HCT116 (cell line): ENCODE data around the gene XPO4. TPM values are rescaled to one million over a fixed set of nuclear protein-coding genes. Genes with fewer than 3 reads are reported as not detected.

Source experiments
- ATAC-seq: fragments of 200-7000 bp; cut with Tn5 transposase; 2 replicates; pipeline ENCODE4 v1.9.1; 2020; ENCODE audit warnings: mild to moderate bottlenecking, moderate library complexity
- BruUV-seq: library from RNA; stranded (reverse); fragments of 400-500 nt; replicated peaks from 2 replicates; lab custom pipeline; 2021; lab: Mats Ljungman, UMichigan
- CTCF ChIA-PET: fragments of 300-600 bp; sonication (Branson Sonifier 250); formaldehyde crosslinking; loops from one replicate; lab custom pipeline; 2021; ENCODE audit warnings: antibody characterized with exemption; lab: Charles Lee
- POLR2A ChIA-PET: fragments of 300-600, 350-600 bp; sonication (Branson Sonifier 250); formaldehyde crosslinking; loops from one replicate; lab custom pipeline; 2021; ENCODE audit warnings: antibody characterized with exemption; lab: Charles Lee
- RAD21 ChIA-PET, 2 experiments: fragments of 300-600 bp; sonication (Branson Sonifier 250); formaldehyde crosslinking; loops; one replicate each; lab custom pipeline; 2023; ENCODE audit warnings: low total read pairs in 2 of 2; ENCODE audit not compliant: uncharacterized antibody in 2 of 2, unreplicated experiment in 2 of 2, low non-redundant PET in 1 of 2; lab: Charles Lee
- DNase-seq: peaks from one replicate; pipeline ENCODE4 v3.0.0-alpha.2; 2010; ENCODE audit warnings: low read depth, low spot score
- H2AFZ ChIP-seq: fragments of 200-600 bp; shearing (Covaris generic), sonication (generic); 2 replicates; pipeline ENCODE4 v1.6.1; 2017; ENCODE audit warnings: low read depth, mixed run types, mixed read lengths, antibody characterized with exemption, low read length; ENCODE audit not compliant: poor library complexity, severe bottlenecking
- H3K27ac ChIP-seq: 2 replicates; pipeline ENCODE4 v1.5.1; 2012; ENCODE audit warnings: low read depth, low read length
- H3K27me3 ChIP-seq: fragments of 200-600 bp; sonication (generic); 2 replicates; pipeline ENCODE4 v1.6.1; 2016; ENCODE audit warnings: mixed run types, low read length, mixed read lengths; ENCODE audit not compliant: insufficient read depth
- H3K36me3 ChIP-seq, 2 experiments: fragments of 200-500 bp in 1 of 2; fragments of 200-600 bp in 1 of 2; sonication (Bioruptor generic) in 1 of 2; sonication (generic) in 1 of 2; 2 replicates each; pipeline versions ENCODE4 v1.5.1 to v1.6.1; 2014 to 2016; ENCODE audit warnings: low read length in 2 of 2, inconsistent platforms in 1 of 2, mixed read lengths in 1 of 2, mixed run types in 1 of 2; ENCODE audit not compliant: insufficient read depth in 2 of 2, control insufficient read depth in 1 of 2
- H3K4me1 ChIP-seq, 2 experiments: fragments of 200-600 bp in 1 of 2; sonication (generic) in 1 of 2; 2 replicates each; pipeline versions ENCODE4 v1.5.1 to v1.6.1; 2012 to 2017; ENCODE audit warnings: low read length in 2 of 2, inconsistent platforms in 1 of 2, mild to moderate bottlenecking in 1 of 2, mixed read lengths in 1 of 2, mixed run types in 1 of 2, moderate library complexity in 1 of 2; ENCODE audit not compliant: insufficient read depth in 2 of 2, control insufficient read depth in 1 of 2
- H3K4me2 ChIP-seq: fragments of 200-600 bp; sonication (generic); 2 replicates; pipeline ENCODE4 v1.6.1; 2017; ENCODE audit warnings: mixed run types, low read length, mixed read lengths
- H3K4me3 ChIP-seq, 2 experiments: fragments of 200-600 bp in 1 of 2; sonication (generic) in 1 of 2; replicated peaks in 1 of 2; 2 replicates each; pipeline ENCODE4 v1.5.1; 2011 to 2016; ENCODE audit warnings: low read length in 2 of 2, control low read depth in 1 of 2, low read depth in 1 of 2, mild to moderate bottlenecking in 1 of 2, mixed read lengths in 1 of 2, mixed run types in 1 of 2
- H3K79me2 ChIP-seq: fragments of 200-600 bp; sonication (generic); 2 replicates; pipeline ENCODE4 v1.6.1; 2017; ENCODE audit warnings: mild to moderate bottlenecking, mixed run types, low read length, moderate library complexity, mixed read lengths; ENCODE audit not compliant: insufficient read depth
- H3K9ac ChIP-seq: fragments of 200-600 bp; sonication (generic); 2 replicates; pipeline ENCODE4 v1.6.1; 2016; ENCODE audit warnings: low read length, mixed read lengths
- H3K9me2 ChIP-seq: fragments of 200-600 bp; sonication (generic), shearing (Covaris generic); 2 replicates; pipeline ENCODE4 v1.6.1; 2017; ENCODE audit warnings: mixed run types, mild to moderate bottlenecking, moderate library complexity; ENCODE audit not compliant: insufficient read depth
- H3K9me3 ChIP-seq, 2 experiments: fragments of 200-500 bp in 1 of 2; fragments of 200-600 bp in 1 of 2; sonication (Bioruptor generic) in 1 of 2; sonication (generic) in 1 of 2; 2 replicates each; pipeline ENCODE4 v1.6.1; 2014 to 2017; ENCODE audit warnings: low read length in 2 of 2, mixed read lengths in 2 of 2, inconsistent platforms in 1 of 2, low read depth in 1 of 2, mild to moderate bottlenecking in 1 of 2, mixed run types in 1 of 2, moderate library complexity in 1 of 2; ENCODE audit not compliant: control insufficient read depth in 1 of 2, insufficient read depth in 1 of 2
- H4K20me1 ChIP-seq: fragments of 200-600 bp; sonication (generic), shearing (Covaris generic); 2 replicates; pipeline ENCODE4 v1.6.1; 2017; ENCODE audit warnings: mixed run types, mild to moderate bottlenecking, moderate library complexity; ENCODE audit not compliant: insufficient read depth
- JUND ChIP-seq: IDR thresholded peaks from 2 replicates; pipeline ENCODE4 v1.6.1; 2012
- POLR2AphosphoS5 ChIP-seq: IDR thresholded peaks from 2 replicates; pipeline ENCODE4 v1.6.1; 2011; ENCODE audit warnings: mild to moderate bottlenecking, low read depth, low read length, moderate library complexity
- RAD21 ChIP-seq: IDR thresholded peaks from 2 replicates; pipeline ENCODE4 v1.6.1; 2012; ENCODE audit warnings: low read depth, mild to moderate bottlenecking
- REST ChIP-seq: IDR thresholded peaks from 2 replicates; pipeline ENCODE4 v1.6.1; 2012; ENCODE audit warnings: low read depth
- SIN3A ChIP-seq: IDR thresholded peaks from 2 replicates; pipeline ENCODE4 v1.6.1; 2012; ENCODE audit warnings: low read depth
- SP1 ChIP-seq: IDR thresholded peaks from 2 replicates; pipeline ENCODE4 v1.6.1; 2012; ENCODE audit warnings: low read depth
- SRF ChIP-seq: IDR thresholded peaks from 2 replicates; pipeline ENCODE4 v1.6.1; 2012; ENCODE audit warnings: low read depth
- TCF7L2 ChIP-seq: IDR thresholded peaks from 2 replicates; pipeline ENCODE4 v1.7.0; 2011; ENCODE audit warnings: borderline replicate concordance, inconsistent platforms; ENCODE audit not compliant: insufficient read depth, insufficient read length; ENCODE audit errors: extremely low read depth
- ZBTB33 ChIP-seq: IDR thresholded peaks from 2 replicates; pipeline ENCODE4 v1.6.1; 2011; ENCODE audit warnings: mild to moderate bottlenecking, low read length, moderate library complexity; ENCODE audit not compliant: insufficient replicate concordance; ENCODE audit errors: extremely low read depth
- ZNF274 ChIP-seq: fragments of 200-500 bp; sonication (Bioruptor generic); IDR thresholded peaks from 2 replicates; pipeline ENCODE4 v1.6.1; 2014; ENCODE audit warnings: mild to moderate bottlenecking, low read depth, low read length, inconsistent platforms
- intact Hi-C: fragments of 100-400 bp; cut with micrococcal nuclease; formaldehyde crosslinking; loops from 2 replicates; pipeline ENCODE4 v1.10.0; 2022
- total RNA-seq: library from RNA; stranded (reverse); gene quantifications from one replicate; pipeline ENCODE4 v1.2.1, GENCODE V29; 2021; ENCODE audit not compliant: unreplicated experiment

Gene XPO4
- total RNA-seq, 1 experiment from 2014 or later, result 29.7 TPM

- intact Hi-C loops, result no loop called here
- 0 out of 4 replicates have a peak, but pooled peaks cover 0 to 4% of the 10 kb centered on the region in 2 experiments for H3K36me3 ChIP-seq
- ChIA-PET POLR2A (no interaction called here), CTCF (no interaction called here), RAD21 (no interaction called here)
- H3K9me2 ChIP-seq, result no peaks in the 10 kb centered on the region
- no peak overlapping the region for H2AFZ ChIP-seq
- H3K4me1 ChIP-seq, result peaks cover 8 to 15% of the 10 kb centered on the region in 2 experiments; a peak in 3 of 4 replicates
- TF ChIP-seq ZNF274 (no peak), SRF (no peak), RAD21 (no peak), SIN3A (no peak), ZBTB33 (no peak), TCF7L2 (no peak), POLR2AphosphoS5 (no peak), JUND (no peak), REST (no peak), SP1 (no peak)
- H3K4me2 ChIP-seq, result no peak overlapping the region
- ATAC-seq (no peak), DNase-seq (no peak)
- no peaks in the 10 kb centered on the region for H3K27me3 ChIP-seq
- peaks cover 25% of the 10 kb centered on the region for H3K79me2 ChIP-seq
- no peak overlapping the region for H3K4me3 ChIP-seq
- no peak overlapping the region for H3K27ac ChIP-seq
- H4K20me1 ChIP-seq, result no peaks in the 10 kb centered on the region
- BruUV-seq, result no TSS peak
- H3K9me3 ChIP-seq, result 0 out of 4 replicates have a peak, but pooled peaks cover 0 to 4% of the 10 kb centered on the region in 2 experiments
- H3K9ac ChIP-seq, result no peak overlapping the region
Measured at GRCh38 chr13:20769834-20770233, 132.7 kb downstream of the XPO4 start.
